Lower leg skin (tissue), 4 donors: ENCODE results near the gene GIPR. TPM values are rescaled to one million over a fixed set of nuclear protein-coding genes. Genes with fewer than 3 reads are reported as not detected.
A peak's percentile ranks its signal among the peaks of the same experiment; 100 is the strongest.
"Not testable (repeated sequence)": the region's sequence is repeated elsewhere in the genome, so short reads cannot be mapped to it uniquely, and the experiment has no call there.

ENCODE experiments used
- DNase-seq, 2 donors: peaks; one replicate each; pipeline ENCODE4 v3.0.0-alpha.2; 2019; ENCODE audit warnings: low spot score in 2 of 2
- H3K4me3 ChIP-seq: fragments of 200-600 bp; sonication (generic); 2 replicates; pipeline ENCODE4 v1.5.1; 2017; ENCODE audit warnings: mild to moderate bottlenecking, low read depth; ENCODE audit not compliant: poor library complexity, severe bottlenecking
- CTCF ChIP-seq, 3 donors: fragments of 450-650 bp; IDR thresholded peaks; one replicate each; pipeline ENCODE4 v1.5.1; 2016; ENCODE audit warnings: antibody characterized with exemption in 3 of 3, mild to moderate bottlenecking in 3 of 3, moderate library complexity in 2 of 3
- POLR2A ChIP-seq, 2 donors: fragments of 450-650 bp; IDR thresholded peaks; one replicate each; pipeline ENCODE4 v1.6.1; 2016 to 2017; ENCODE audit warnings: antibody characterized with exemption in 2 of 2, mild to moderate bottlenecking in 1 of 2, moderate library complexity in 1 of 2
- WGBS, 2 donors: methylation state at CpG; one replicate each; pipeline ENCODE4 v1.1.5; 2018; 5-methylcytosine and 5-hydroxymethylcytosine counted together
- intact Hi-C: fragments of 100-400 bp; cut with DNase I; formaldehyde crosslinking; loops from one replicate; pipeline ENCODE4 v1.15.0; 2023; ENCODE audit warnings: low total_unique reads
- total RNA-seq, 4 donors: library from RNA; depleted of rRNA; stranded (reverse); fragments of >200 nt; gene quantifications; one replicate each; pipeline ENCODE4 v1.1.0, GENCODE V29; 2016

GIPR gene
- total RNA-seq, 4 donors from 2014 or later: 1.4 to 3.9 (median 2.0) TPM

GRCh38 chr19:45715139-45715538 is 47.1 kb downstream of the GIPR start:
- WGBS, 2 donors: 92 to 94% methylated on average over 3 of the region's 3 CpGs
- TF ChIP-seq CTCF (IDR thresholded peaks at IDR 0.05): no peak
- TF ChIP-seq POLR2A (IDR thresholded peaks at IDR 0.05): no peak
- intact Hi-C loops: no loop called here
- no peak for DNase-seq
- no peak overlapping the region for H3K4me3 ChIP-seq

GRCh38 chr19:45716359-45717130 is 48.5 kb downstream of the GIPR start:
- peak overlapping the region; percentile 6 for H3K4me3 ChIP-seq
- intact Hi-C loops: no loop called here
- TF ChIP-seq POLR2A (IDR thresholded peaks at IDR 0.05) (no peak), CTCF (IDR thresholded peaks at IDR 0.05) (no peak)
- 1 to 3% methylated on average over 24 of the region's 24 CpGs for WGBS, 2 donors
- DNase-seq: peak in 1 of 2 donors; percentile 42

- H3K4me3 ChIP-seq: peak overlapping the region; percentile 6
- WGBS, 2 donors: 0 to 1% methylated on average over 50 to 51 of the region's 51 CpGs
- peak; percentile 98 to 100 for DNase-seq
- intact Hi-C loops: no loop called here
- TF ChIP-seq CTCF (IDR thresholded peaks at IDR 0.05): no peak
- no peak for TF ChIP-seq POLR2A (IDR thresholded peaks at IDR 0.05)
These were observed 49.3 kb downstream of the GIPR start for GRCh38 chr19:45717131-45717982.

GRCh38 chr19:45717983-45718650 is 50.1 kb downstream of the GIPR start:
- no peak for DNase-seq
- TF ChIP-seq POLR2A (IDR thresholded peaks at IDR 0.05) (no peak), CTCF (IDR thresholded peaks at IDR 0.05) (no peak)
- intact Hi-C loops: no loop called here
- no peak overlapping the region for H3K4me3 ChIP-seq
- WGBS, 2 donors: 54 to 55% methylated on average over 12 of the region's 12 CpGs

- 97 to 98% methylated on average over 11 of the region's 11 CpGs for WGBS, 2 donors
- H3K4me3 ChIP-seq, intact Hi-C loops, DNase-seq: not testable (repeated sequence)
These were observed 52.0 kb downstream of the GIPR start for GRCh38 chr19:45720065-45720464.

GRCh38 chr19:45728683-45729082 is 60.7 kb downstream of the GIPR start:
- 90% methylated on average over 18 of the region's 18 CpGs for WGBS, 2 donors
- DNase-seq, H3K4me3 ChIP-seq, intact Hi-C loops: not testable (repeated sequence)
